NOMO-1 (cell line): Measurements from ENCODE around the gene C11orf97.
A peak's percentile ranks its signal among the peaks of the same experiment; 100 is the strongest.
"Not testable (repeated sequence)": the region's sequence is repeated elsewhere in the genome, so short reads cannot be mapped to it uniquely, and the experiment has no call there.

Experiments used
- DNase-seq, 2 experiments: peaks; one replicate each; lab custom pipeline; 2025; ENCODE audit not compliant: unreplicated experiment in 2 of 2; lab: John Stamatoyannopoulos, UW

Gene C11orf97

GRCh38 chr11:94555752-94556329, 43.6 kb downstream of the C11orf97 start:
- not testable (repeated sequence) for DNase-seq

GRCh38 chr11:94557421-94557820, 45.2 kb downstream of the C11orf97 start:
- DNase-seq: no peak

GRCh38 chr11:94557992-94558391, 45.7 kb downstream of the C11orf97 start:
- DNase-seq: no peak

GRCh38 chr11:94558468-94558867, 46.2 kb downstream of the C11orf97 start:
- peak; percentile 76 to 94 for DNase-seq

GRCh38 chr11:94558932-94559331, 46.7 kb downstream of the C11orf97 start:
- no peak for DNase-seq

GRCh38 chr11:94559361-94559760, 47.1 kb downstream of the C11orf97 start:
- no peak for DNase-seq

- no peak for DNase-seq
Measured at GRCh38 chr11:94560834-94561233, 48.6 kb downstream of the C11orf97 start.

GRCh38 chr11:94563176-94563847, 51.1 kb downstream of the C11orf97 start:
- no peak for DNase-seq

GRCh38 chr11:94563848-94564467, 51.7 kb downstream of the C11orf97 start:
- no peak for DNase-seq

GRCh38 chr11:94567181-94567670, 55.0 kb downstream of the C11orf97 start, which contains the start of gene PIWIL4:
Gene PIWIL4, plus strand, starts transcription at chr11:94567368. Its CDS starts 151 bp downstream, at chr11:94567519.
- DNase-seq: no peak

GRCh38 chr11:94568200-94568599, 55.9 kb downstream of the C11orf97 start:
- no peak for DNase-seq

GRCh38 chr11:94568717-94569116, 56.5 kb downstream of the C11orf97 start:
- DNase-seq: no peak

- not testable (repeated sequence) for DNase-seq
Measured at GRCh38 chr11:94572975-94573374, 60.7 kb downstream of the C11orf97 start.

GRCh38 chr11:94574193-94574961, 62.1 kb downstream of the C11orf97 start:
- peak; percentile 97 to 99 for DNase-seq

GRCh38 chr11:94576306-94576705, 64.0 kb downstream of the C11orf97 start:
- DNase-seq: peak in 1 of 2 experiments; percentile 39

- no peak for DNase-seq
Measured at GRCh38 chr11:94577841-94578240, 65.6 kb downstream of the C11orf97 start.
